Activated naive CD4-positive, alpha-beta T cell treated with anti-CD3 and anti-CD28 coated beads, Interleukin-2, amount 10 ng/mL, durations not matched to agents 5 hours and 36 hours (primary cell): ENCODE measurements around the gene RERGL. TPM values are rescaled to one million over a fixed set of nuclear protein-coding genes. Genes with fewer than 3 reads are reported as not detected.

Source experiments
- total RNA-seq, 2 experiments: library from RNA; stranded (reverse); gene quantifications; one replicate each; pipeline ENCODE4 v1.2.3, GENCODE V29; 2021

Gene RERGL, protein sequence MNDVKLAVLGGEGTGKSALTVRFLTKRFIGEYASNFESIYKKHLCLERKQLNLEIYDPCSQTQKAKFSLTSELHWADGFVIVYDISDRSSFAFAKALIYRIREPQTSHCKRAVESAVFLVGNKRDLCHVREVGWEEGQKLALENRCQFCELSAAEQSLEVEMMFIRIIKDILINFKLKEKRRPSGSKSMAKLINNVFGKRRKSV
- total RNA-seq: not detected

GRCh38 chr12:18090093-18090492 lies at the start of gene RERGL:
TSS of gene RERGL (minus strand) at chr12:18090193. CDS start at chr12:18090140, 53 bp downstream.

Other genes with a start within 250 kb of the RERGL start
- gene PIK3C2G, start 171.3 kb upstream of the RERGL start, total RNA-seq: not detected